GM23338 (cell line): ENCODE data around the gene MFSD6. TPM values are rescaled to one million over a fixed set of nuclear protein-coding genes. Genes with fewer than 3 reads are reported as not detected.

Source experiments
- ATAC-seq: fragments of 200-7000 bp; cut with Tn5 transposase; 3 replicates; pipeline ENCODE4 v1.9.1; 2020
- DNase-seq: peaks from one replicate; pipeline ENCODE4 v3.0.0-alpha.2; 2015; ENCODE audit warnings: low spot score
- H2AFZ ChIP-seq: fragments of 200-600 bp; sonication (generic); 2 replicates; pipeline ENCODE4 v1.8.0; 2016; ENCODE audit warnings: antibody characterized with exemption, mild to moderate bottlenecking, moderate library complexity
- H3F3A ChIP-seq: fragments of 200-600 bp; sonication (generic); replicated peaks from 2 replicates; pipeline ENCODE4 v1.8.0; 2017; ENCODE audit warnings: antibody characterized with exemption, mixed run types, low read depth
- H3K27ac ChIP-seq: fragments of 200-600 bp; sonication (generic); 2 replicates; pipeline ENCODE4 v1.6.1; 2016; ENCODE audit warnings: low read depth
- H3K27me3 ChIP-seq: fragments of 200-600 bp; sonication (generic); 2 replicates; pipeline ENCODE4 v1.8.0; 2016; ENCODE audit warnings: mild to moderate bottlenecking, mixed run types, moderate library complexity; ENCODE audit not compliant: insufficient read depth
- H3K36me3 ChIP-seq: fragments of 200-600 bp; sonication (generic); 2 replicates; pipeline ENCODE4 v1.8.0; 2016; ENCODE audit warnings: mild to moderate bottlenecking; ENCODE audit not compliant: insufficient read depth
- H3K4me1 ChIP-seq: fragments of 200-600 bp; sonication (generic); 2 replicates; pipeline ENCODE4 v1.8.0; 2016; ENCODE audit warnings: mild to moderate bottlenecking, moderate library complexity; ENCODE audit not compliant: insufficient read depth
- H3K4me2 ChIP-seq: fragments of 200-600 bp; sonication (generic); 2 replicates; pipeline ENCODE4 v1.7.1; 2017; ENCODE audit warnings: mixed run types
- H3K4me3 ChIP-seq: fragments of 200-600 bp; sonication (generic); 2 replicates; pipeline ENCODE4 v1.6.1; 2016; ENCODE audit warnings: mixed run types
- H3K79me2 ChIP-seq: fragments of 200-600 bp; sonication (generic); replicated peaks from 2 replicates; pipeline ENCODE4 v1.8.0; 2017; ENCODE audit warnings: mild to moderate bottlenecking; ENCODE audit not compliant: insufficient read depth
- H3K9me2 ChIP-seq: fragments of 200-600 bp; sonication (generic); 2 replicates; pipeline ENCODE4 v1.8.0; 2017; ENCODE audit not compliant: insufficient read depth
- H4K20me1 ChIP-seq: fragments of 200-600 bp; sonication (generic); replicated peaks from 2 replicates; pipeline ENCODE4 v1.8.0; 2017; ENCODE audit warnings: mild to moderate bottlenecking; ENCODE audit not compliant: insufficient read depth
- H3K27ac Mint-ChIP-seq: 2 replicates; pipeline ENCODE4 v1.8.0; 2020; ENCODE audit warnings: inconsistent platforms, mild to moderate bottlenecking, moderate library complexity, mixed read lengths
- H3K27me3 Mint-ChIP-seq: 3 replicates; pipeline ENCODE4 v1.8.0; 2022; ENCODE audit warnings: low read depth, mild to moderate bottlenecking, moderate library complexity, mixed read lengths, inconsistent platforms; ENCODE audit not compliant: insufficient read depth, poor library complexity
- H3K36me3 Mint-ChIP-seq: 3 replicates; pipeline ENCODE4 v1.8.0; 2021; ENCODE audit warnings: low read depth, mild to moderate bottlenecking, inconsistent platforms, moderate library complexity, mixed read lengths
- H3K4me1 Mint-ChIP-seq: 3 replicates; pipeline ENCODE4 v1.8.0; 2020; ENCODE audit warnings: mild to moderate bottlenecking, inconsistent platforms, mixed read lengths
- H3K4me3 Mint-ChIP-seq: 3 replicates; pipeline ENCODE4 v1.8.0; 2021; ENCODE audit warnings: moderate library complexity, mild to moderate bottlenecking, inconsistent platforms, mixed read lengths
- H3K9me3 Mint-ChIP-seq: 3 replicates; pipeline ENCODE4 v1.8.0; 2020; ENCODE audit warnings: moderate library complexity, mild to moderate bottlenecking, inconsistent platforms, mixed read lengths
- CREB1 ChIP-seq: fragments of 250-450 bp; sonication (Bioruptor Pico); IDR thresholded peaks from 2 replicates; pipeline ENCODE4 v1.5.0; 2020; ENCODE audit warnings: low read depth, mild to moderate bottlenecking, moderate library complexity
- CTCF ChIP-seq, 2 experiments: fragments of 200-600 bp in 1 of 2; sonication (generic) in 1 of 2; conservative IDR thresholded peaks; 2 replicates each; pipeline versions ENCODE4 v1.5.1 to v1.6.1; 2016 to 2017; ENCODE audit warnings: antibody characterized with exemption in 2 of 2, low read depth in 2 of 2, mild to moderate bottlenecking in 2 of 2, moderate library complexity in 1 of 2
- ETS1 ChIP-seq: IDR thresholded peaks from 2 replicates; pipeline ENCODE4 v1.6.1; 2016; ENCODE audit warnings: antibody characterized with exemption
- EZH2 ChIP-seq: fragments of 200-600 bp; sonication (generic); IDR thresholded peaks from one replicate; pipeline ENCODE4 v1.8.0; 2017; ENCODE audit warnings: antibody characterized with exemption, mild to moderate bottlenecking, low read depth; ENCODE audit not compliant: unreplicated experiment
- EZH2phosphoT487 ChIP-seq: fragments of 200-600 bp; sonication (generic); IDR thresholded peaks from one replicate; pipeline ENCODE4 v1.8.1; 2018; ENCODE audit warnings: antibody characterized with exemption; ENCODE audit not compliant: unreplicated experiment
- JUNB ChIP-seq: IDR thresholded peaks from one replicate; pipeline ENCODE4 v1.6.1; 2016; ENCODE audit warnings: antibody characterized with exemption; ENCODE audit not compliant: unreplicated experiment
- NANOG ChIP-seq: IDR thresholded peaks from 2 replicates; pipeline ENCODE4 v1.6.1; 2016; ENCODE audit warnings: antibody characterized with exemption, borderline replicate concordance
- POLR2AphosphoS5 ChIP-seq: IDR thresholded peaks from 2 replicates; pipeline ENCODE4 v1.6.1; 2016; ENCODE audit warnings: antibody characterized with exemption, low read depth
- ZNF114 ChIP-seq: fragments of 250-450 bp; sonication (Bioruptor Pico); IDR thresholded peaks from 2 replicates; pipeline ENCODE4 v1.5.0; 2020; ENCODE audit warnings: mild to moderate bottlenecking, moderate library complexity
- ZNF331 ChIP-seq: fragments of 250-450 bp; sonication (Bioruptor Pico); IDR thresholded peaks from 2 replicates; pipeline ENCODE4 v1.5.0; 2020; ENCODE audit warnings: low read depth, mild to moderate bottlenecking, moderate library complexity
- polyA plus RNA-seq: library from polyadenylated mRNA; unstranded; fragments of >200 nt; fragmentation: Nextera tagmentation; extraction: Ambion mirVana; gene quantifications from 2 replicates; pipeline ENCODE4 v1.2.1, GENCODE V29; 2016
- total RNA-seq: library from RNA; depleted of rRNA; stranded (reverse); fragments of >200 nt; shearing (Covaris generic); gene quantifications from 2 replicates; pipeline ENCODE4 v1.2.3, GENCODE V29; 2014
- TF ChIP-seq, protein P1 (sequence below): IDR thresholded peaks from one replicate; pipeline ENCODE4 v1.6.1; 2018; ENCODE audit warnings: antibody characterized with exemption; ENCODE audit not compliant: unreplicated experiment

The MFSD6 gene
- total and polyA plus RNA-seq, 2 experiments from 2014 or later, result 2.3 to 9.6 TPM

DNA sequence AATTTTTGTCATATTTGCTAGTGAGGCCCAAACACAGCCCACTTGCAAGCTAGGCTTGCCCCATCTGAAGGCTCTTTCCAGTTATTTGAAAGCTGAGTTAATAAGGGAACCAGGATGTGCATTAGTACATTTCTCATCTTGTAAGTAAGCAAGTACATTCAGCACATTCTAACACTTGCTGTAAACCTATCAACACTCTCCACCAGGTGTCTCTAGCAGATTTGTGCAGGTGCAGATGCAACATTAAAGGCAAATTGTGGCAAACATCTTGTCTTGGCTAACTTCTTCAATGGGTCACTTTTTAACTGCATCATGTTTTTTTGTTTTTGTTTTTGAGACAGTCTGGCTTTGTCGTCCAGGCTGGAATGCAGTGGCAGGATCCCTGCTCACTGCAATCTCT, 25.3 kb upstream of the MFSD6 start:
- no peak overlapping the region for H3K27ac ChIP-seq
- DNase-seq (peak; percentile 76), ATAC-seq (peak; percentile 65)
- H3K4me1 ChIP-seq, result peaks cover 7% of the 10 kb centered on the region; the same call in 1 of the 2 replicates
- no peaks in the 10 kb centered on the region for H3K27me3 ChIP-seq
- TF ChIP-seq ZNF331 (CRISPR knock-in tag) (no peak), CTCF (conservative IDR thresholded peaks at IDR 0.05; ENCODE audit: low read depth in 2 of 2) (peak; percentile 67 to 88)
- H3F3A ChIP-seq, result no peaks in the 10 kb centered on the region
- no peak overlapping the region for H2AFZ ChIP-seq
- no peaks in the 10 kb centered on the region for H3K36me3 ChIP-seq
- no peaks in the 10 kb centered on the region for H3K79me2 ChIP-seq
- Mint-ChIP-seq H3K4me3 (no peak overlapping the region), H3K27ac (no peak overlapping the region), H3K36me3 (no peaks in the 10 kb centered on the region), H3K27me3 (peaks cover 2% of the 10 kb centered on the region), H3K4me1 (peaks cover 3% of the 10 kb centered on the region; the same call in 1 of the 3 replicates), H3K9me3 (no peaks in the 10 kb centered on the region)
- no peaks in the 10 kb centered on the region for H4K20me1 ChIP-seq
- no peak overlapping the region for H3K4me2 ChIP-seq
- no peaks in the 10 kb centered on the region for H3K9me2 ChIP-seq
- no peak overlapping the region for H3K4me3 ChIP-seq

DNA sequence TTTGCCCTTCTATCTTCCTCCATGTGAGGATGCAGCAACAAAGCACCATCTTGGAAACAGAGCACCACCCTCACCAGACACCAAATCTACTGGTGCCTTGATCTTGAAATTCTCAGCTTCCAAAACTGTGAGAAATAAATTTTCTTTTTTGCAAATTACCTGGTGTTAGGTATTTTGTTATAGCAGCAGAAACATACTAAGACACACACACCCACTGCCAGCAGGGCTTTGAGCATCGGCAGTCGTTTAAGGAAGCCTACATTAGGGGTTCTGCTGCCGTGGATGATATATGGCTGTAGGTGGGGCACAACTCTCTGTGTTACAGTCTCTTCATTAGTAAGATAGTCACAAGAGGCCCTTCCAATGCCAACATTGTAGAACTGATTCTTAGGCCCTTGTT, 20.7 kb upstream of the MFSD6 start:
- TF ChIP-seq CTCF (conservative IDR thresholded peaks at IDR 0.05; ENCODE audit: low read depth in 2 of 2) (no peak), CREB1 (CRISPR knock-in tag) (no peak), EZH2phosphoT487 (no peak), ZNF114 (CRISPR knock-in tag) (no peak)
- Mint-ChIP-seq H3K27ac (no peak overlapping the region), H3K4me3 (no peak overlapping the region), H3K36me3 (no peaks in the 10 kb centered on the region), H3K9me3 (no peaks in the 10 kb centered on the region), H3K27me3 (no peaks in the 10 kb centered on the region), H3K4me1 (0 out of 3 replicates have a peak, but pooled peaks cover 2% of the 10 kb centered on the region)
- ATAC-seq, result no peak
- Histone ChIP-seq H3K27me3 (no peaks in the 10 kb centered on the region), H4K20me1 (no peaks in the 10 kb centered on the region), H3K9me2 (no peaks in the 10 kb centered on the region), H3K27ac (no peak overlapping the region), H3K36me3 (no peaks in the 10 kb centered on the region), H3K79me2 (no peaks in the 10 kb centered on the region), H3K4me3 (no peak overlapping the region), H3K4me2 (no peak overlapping the region), H2AFZ (no peak overlapping the region), H3K4me1 (no peaks in the 10 kb centered on the region), H3F3A (no peaks in the 10 kb centered on the region)
- no peak for DNase-seq

GRCh38 chr2:190396271-190396670, 11.9 kb upstream of the MFSD6 start:
- Mint-ChIP-seq H3K9me3 (no peaks in the 10 kb centered on the region), H3K4me1 (no peaks in the 10 kb centered on the region), H3K27me3 (no peaks in the 10 kb centered on the region), H3K36me3 (no peaks in the 10 kb centered on the region), H3K27ac (no peak overlapping the region), H3K4me3 (no peak overlapping the region)
- no peaks in the 10 kb centered on the region for H3K36me3 ChIP-seq
- no peaks in the 10 kb centered on the region for H4K20me1 ChIP-seq
- H3K27me3 ChIP-seq, result no peaks in the 10 kb centered on the region
- H3K79me2 ChIP-seq, result no peaks in the 10 kb centered on the region
- no peak overlapping the region for H2AFZ ChIP-seq
- ATAC-seq (no peak), DNase-seq (no peak)
- no peaks in the 10 kb centered on the region for H3K4me1 ChIP-seq
- H3K4me2 ChIP-seq, result no peak overlapping the region
- no peak overlapping the region for H3K4me3 ChIP-seq
- H3K9me2 ChIP-seq, result no peaks in the 10 kb centered on the region
- H3K27ac ChIP-seq, result no peak overlapping the region
- H3F3A ChIP-seq, result no peaks in the 10 kb centered on the region
- TF ChIP-seq JUNB, result no peak
- TF ChIP-seq POLR2AphosphoS5, result no peak
- TF ChIP-seq EZH2, result no peak
- TF ChIP-seq CREB1 (CRISPR knock-in tag), result no peak
- TF ChIP-seq NANOG, result no peak
- TF ChIP-seq, protein P1, sequence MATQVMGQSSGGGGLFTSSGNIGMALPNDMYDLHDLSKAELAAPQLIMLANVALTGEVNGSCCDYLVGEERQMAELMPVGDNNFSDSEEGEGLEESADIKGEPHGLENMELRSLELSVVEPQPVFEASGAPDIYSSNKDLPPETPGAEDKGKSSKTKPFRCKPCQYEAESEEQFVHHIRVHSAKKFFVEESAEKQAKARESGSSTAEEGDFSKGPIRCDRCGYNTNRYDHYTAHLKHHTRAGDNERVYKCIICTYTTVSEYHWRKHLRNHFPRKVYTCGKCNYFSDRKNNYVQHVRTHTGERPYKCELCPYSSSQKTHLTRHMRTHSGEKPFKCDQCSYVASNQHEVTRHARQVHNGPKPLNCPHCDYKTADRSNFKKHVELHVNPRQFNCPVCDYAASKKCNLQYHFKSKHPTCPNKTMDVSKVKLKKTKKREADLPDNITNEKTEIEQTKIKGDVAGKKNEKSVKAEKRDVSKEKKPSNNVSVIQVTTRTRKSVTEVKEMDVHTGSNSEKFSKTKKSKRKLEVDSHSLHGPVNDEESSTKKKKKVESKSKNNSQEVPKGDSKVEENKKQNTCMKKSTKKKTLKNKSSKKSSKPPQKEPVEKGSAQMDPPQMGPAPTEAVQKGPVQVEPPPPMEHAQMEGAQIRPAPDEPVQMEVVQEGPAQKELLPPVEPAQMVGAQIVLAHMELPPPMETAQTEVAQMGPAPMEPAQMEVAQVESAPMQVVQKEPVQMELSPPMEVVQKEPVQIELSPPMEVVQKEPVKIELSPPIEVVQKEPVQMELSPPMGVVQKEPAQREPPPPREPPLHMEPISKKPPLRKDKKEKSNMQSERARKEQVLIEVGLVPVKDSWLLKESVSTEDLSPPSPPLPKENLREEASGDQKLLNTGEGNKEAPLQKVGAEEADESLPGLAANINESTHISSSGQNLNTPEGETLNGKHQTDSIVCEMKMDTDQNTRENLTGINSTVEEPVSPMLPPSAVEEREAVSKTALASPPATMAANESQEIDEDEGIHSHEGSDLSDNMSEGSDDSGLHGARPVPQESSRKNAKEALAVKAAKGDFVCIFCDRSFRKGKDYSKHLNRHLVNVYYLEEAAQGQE, result no peak
- TF ChIP-seq EZH2phosphoT487, result no peak
- TF ChIP-seq ETS1, result no peak
